Ascending aorta (tissue), 2 donors: ENCODE measurements around the gene ZNF615. TPM values are rescaled to one million over a fixed set of nuclear protein-coding genes. Genes with fewer than 3 reads are reported as not detected.
A peak's percentile ranks its signal among the peaks of the same experiment; 100 is the strongest.

ENCODE experiments used
- DNase-seq, 2 donors: peaks; one replicate each; pipeline ENCODE4 v3.0.0-alpha.2; 2019; ENCODE audit warnings: low spot score in 2 of 2
- H3K27ac ChIP-seq, 2 donors: fragments of 200-600 bp; sonication (generic); one replicate each; pipeline ENCODE4 v1.5.1; 2016 to 2017; ENCODE audit warnings: mild to moderate bottlenecking in 1 of 2
- H3K27me3 ChIP-seq: fragments of 200-600 bp; sonication (generic); one replicate; pipeline ENCODE4 v1.5.1; 2017
- H3K36me3 ChIP-seq, 2 donors: fragments of 200-600 bp; sonication (generic); one replicate each; pipeline ENCODE4 v1.5.1; 2016
- H3K4me1 ChIP-seq, 2 donors: fragments of 200-600 bp; sonication (generic); one replicate each; pipeline ENCODE4 v1.5.1; 2016 to 2017; ENCODE audit warnings: mild to moderate bottlenecking in 1 of 2
- H3K4me3 ChIP-seq, 2 donors: fragments of 200-600 bp; sonication (generic); one replicate each; pipeline ENCODE4 v1.5.1; 2016 to 2017; ENCODE audit warnings: mild to moderate bottlenecking in 1 of 2
- H3K9me3 ChIP-seq, 2 donors: fragments of 200-600 bp; sonication (generic); one replicate each; pipeline ENCODE4 v1.5.1; 2016
- intact Hi-C: fragments of 100-400 bp; cut with DNase I; formaldehyde crosslinking; loops from one replicate; pipeline ENCODE4 v1.15.1; 2023
- total RNA-seq: library from RNA; depleted of rRNA; stranded (reverse); fragments of >200 nt; gene quantifications from one replicate; pipeline ENCODE4 v1.1.0, GENCODE V29; 2016
- TF ChIP-seq, protein P1 (sequence below), 3 experiments: fragments of 200-600 bp in 2 of 3; fragments of 450-650 bp in 1 of 3; sonication (generic) in 2 of 3; IDR thresholded peaks; one replicate each; pipeline ENCODE4 v1.5.1; 2016 to 2019; ENCODE audit warnings: antibody characterized with exemption in 3 of 3, mild to moderate bottlenecking in 1 of 3, moderate library complexity in 1 of 3

The ZNF615 gene
- total RNA-seq, 1 donor from 2014 or later, result 11.7 TPM

DNA sequence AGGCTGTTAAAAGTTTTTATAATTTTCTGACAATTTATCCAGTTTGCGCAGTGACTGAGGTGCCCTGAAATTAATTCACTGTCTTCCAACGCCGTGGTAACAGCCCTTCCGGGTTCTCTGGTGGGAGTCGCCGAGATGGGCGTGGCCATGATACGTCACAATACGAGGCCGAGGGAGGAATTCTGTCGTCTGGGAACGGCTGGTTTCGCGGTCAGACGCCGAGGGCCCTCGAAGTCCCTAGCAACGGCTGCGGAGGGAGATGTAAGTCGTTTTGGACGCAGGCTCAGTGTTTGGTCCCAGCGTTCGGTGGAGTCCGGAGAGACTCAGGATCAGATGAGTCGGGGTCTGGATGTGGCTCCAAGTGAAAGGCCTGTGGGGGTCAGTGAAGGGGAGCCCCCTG is 59.0 kb downstream of the ZNF615 start:
- TF ChIP-seq, protein P1, sequence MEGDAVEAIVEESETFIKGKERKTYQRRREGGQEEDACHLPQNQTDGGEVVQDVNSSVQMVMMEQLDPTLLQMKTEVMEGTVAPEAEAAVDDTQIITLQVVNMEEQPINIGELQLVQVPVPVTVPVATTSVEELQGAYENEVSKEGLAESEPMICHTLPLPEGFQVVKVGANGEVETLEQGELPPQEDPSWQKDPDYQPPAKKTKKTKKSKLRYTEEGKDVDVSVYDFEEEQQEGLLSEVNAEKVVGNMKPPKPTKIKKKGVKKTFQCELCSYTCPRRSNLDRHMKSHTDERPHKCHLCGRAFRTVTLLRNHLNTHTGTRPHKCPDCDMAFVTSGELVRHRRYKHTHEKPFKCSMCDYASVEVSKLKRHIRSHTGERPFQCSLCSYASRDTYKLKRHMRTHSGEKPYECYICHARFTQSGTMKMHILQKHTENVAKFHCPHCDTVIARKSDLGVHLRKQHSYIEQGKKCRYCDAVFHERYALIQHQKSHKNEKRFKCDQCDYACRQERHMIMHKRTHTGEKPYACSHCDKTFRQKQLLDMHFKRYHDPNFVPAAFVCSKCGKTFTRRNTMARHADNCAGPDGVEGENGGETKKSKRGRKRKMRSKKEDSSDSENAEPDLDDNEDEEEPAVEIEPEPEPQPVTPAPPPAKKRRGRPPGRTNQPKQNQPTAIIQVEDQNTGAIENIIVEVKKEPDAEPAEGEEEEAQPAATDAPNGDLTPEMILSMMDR (IDR thresholded peaks at IDR 0.05), result no peak
- peak overlapping the region in 1 of 2 donors; percentile 22 for H3K4me3 ChIP-seq
- H3K4me1 ChIP-seq, result no peaks in the 10 kb centered on the region
- H3K9me3 ChIP-seq, result peaks cover 72 to 91% of the 10 kb centered on the region in 2 donors
- H3K27me3 ChIP-seq, result no peaks in the 10 kb centered on the region
- no peak overlapping the region for H3K27ac ChIP-seq
- peaks cover 16 to 20% of the 10 kb centered on the region in 2 donors for H3K36me3 ChIP-seq
- intact Hi-C loops, result no loop called here
- DNase-seq, result no peak

DNA sequence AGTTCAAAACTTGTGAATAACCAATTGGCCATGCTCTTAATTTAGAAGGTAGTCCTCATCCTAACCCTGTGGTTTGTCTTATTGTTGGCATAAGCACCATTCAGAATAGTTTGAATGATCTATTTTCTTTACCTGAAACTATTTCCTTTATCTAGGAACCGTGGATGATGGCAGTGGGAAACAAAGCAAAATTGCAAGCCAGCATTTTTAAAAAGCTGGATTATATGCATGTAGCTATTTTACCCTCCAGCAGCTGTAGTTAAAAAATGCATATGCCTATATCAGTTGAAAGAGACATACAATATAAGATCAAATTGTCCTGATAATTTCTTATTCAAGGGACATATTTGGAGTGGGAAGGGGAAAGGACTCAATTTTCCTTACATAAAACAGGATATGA is 61.4 kb downstream of the ZNF615 start:
- peaks cover 39 to 44% of the 10 kb centered on the region in 2 donors for H3K36me3 ChIP-seq
- H3K4me3 ChIP-seq, result no peak overlapping the region
- H3K27me3 ChIP-seq, result no peaks in the 10 kb centered on the region
- H3K9me3 ChIP-seq, result peaks cover 80 to 100% of the 10 kb centered on the region in 2 donors
- H3K27ac ChIP-seq, result no peak overlapping the region
- DNase-seq, result no peak
- TF ChIP-seq, protein P1 (IDR thresholded peaks at IDR 0.05), result no peak
- H3K4me1 ChIP-seq, result no peaks in the 10 kb centered on the region
- intact Hi-C loops, result no loop called here

DNA sequence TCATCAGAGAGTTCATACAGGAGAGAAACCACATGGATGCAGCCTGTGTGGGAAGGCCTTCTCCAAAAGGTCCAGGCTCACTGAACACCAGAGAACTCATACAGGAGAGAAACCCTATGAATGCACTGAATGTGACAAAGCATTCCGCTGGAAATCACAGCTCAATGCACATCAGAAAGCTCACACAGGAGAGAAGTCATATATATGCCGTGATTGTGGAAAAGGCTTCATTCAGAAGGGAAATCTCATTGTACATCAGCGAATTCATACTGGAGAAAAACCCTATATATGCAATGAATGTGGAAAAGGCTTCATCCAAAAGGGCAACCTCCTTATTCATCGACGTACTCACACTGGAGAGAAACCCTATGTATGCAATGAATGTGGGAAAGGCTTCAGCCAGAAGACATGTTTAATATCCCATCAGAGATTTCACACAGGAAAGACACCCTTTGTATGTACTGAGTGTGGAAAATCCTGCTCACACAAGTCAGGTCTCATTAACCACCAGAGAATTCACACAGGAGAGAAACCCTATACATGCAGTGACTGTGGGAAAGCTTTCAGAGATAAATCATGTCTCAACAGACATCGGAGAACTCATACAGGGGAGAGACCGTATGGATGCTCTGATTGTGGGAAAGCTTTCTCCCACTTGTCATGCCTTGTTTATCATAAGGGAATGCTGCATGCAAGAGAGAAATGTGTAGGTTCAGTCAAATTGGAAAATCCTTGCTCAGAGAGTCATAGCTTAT is 63.0 kb downstream of the ZNF615 start:
- intact Hi-C loops, result no loop called here
- Histone ChIP-seq H3K36me3 (peaks cover 56 to 60% of the 10 kb centered on the region in 2 donors), H3K9me3 (peaks cover 87 to 100% of the 10 kb centered on the region in 2 donors), H3K27me3 (no peaks in the 10 kb centered on the region), H3K4me3 (peak overlapping the region in 1 of 2 donors; percentile 3), H3K4me1 (no peaks in the 10 kb centered on the region), H3K27ac (no peak overlapping the region)
- no peak for DNase-seq
- TF ChIP-seq, protein P1 (IDR thresholded peaks at IDR 0.05), result no peak

Other genes with a start within 250 kb of the ZNF615 start
- 0.21 TPM for gene FPR2, start 247.0 kb downstream of the ZNF615 start, total RNA-seq
- gene FPR3, start 213.1 kb downstream of the ZNF615 start, total RNA-seq, result 16.0 TPM
- gene ZNF577, start 120.3 kb downstream of the ZNF615 start, total RNA-seq, result 3.8 TPM
- gene ZNF649, start 103.2 kb downstream of the ZNF615 start, total RNA-seq, result 4.7 TPM
- 4.0 TPM for gene ZNF613, start 80.7 kb downstream of the ZNF615 start, total RNA-seq
- 11.4 TPM for gene ZNF350, start 21.4 kb downstream of the ZNF615 start, total RNA-seq
- gene ZNF614, start 20.2 kb upstream of the ZNF615 start, total RNA-seq, result 1.7 TPM
- gene ZNF432, start 40.6 kb upstream of the ZNF615 start, total RNA-seq, result 6.1 TPM
- 6.9 TPM for gene ZNF841, start 87.6 kb upstream of the ZNF615 start, total RNA-seq
- 1.2 TPM for gene ZNF616, start 131.7 kb upstream of the ZNF615 start, total RNA-seq
- gene ZNF836, start 163.4 kb upstream of the ZNF615 start, total RNA-seq, result 2.8 TPM
- gene PPP2R1A, start 181.8 kb upstream of the ZNF615 start, total RNA-seq, result 215 TPM